Suprapubic skin (tissue), 4 donors: Measurements from ENCODE around the gene DSG4.

Source experiments
- EP300 ChIP-seq: sonication (generic); formaldehyde crosslinking; IDR thresholded peaks from one replicate; pipeline ENCODE4 v1.6.1; 2017; ENCODE audit warnings: antibody characterized with exemption
- POLR2A ChIP-seq, 2 donors: fragments of 450-650 bp; IDR thresholded peaks; one replicate each; pipeline ENCODE4 v1.6.1; 2017; ENCODE audit warnings: antibody characterized with exemption in 2 of 2, mild to moderate bottlenecking in 2 of 2, moderate library complexity in 2 of 2
- POLR2AphosphoS5 ChIP-seq, 3 donors: sonication (generic); formaldehyde crosslinking; IDR thresholded peaks; one replicate each; pipeline ENCODE4 v1.6.1; 2017; ENCODE audit warnings: antibody characterized with exemption in 3 of 3
- TF ChIP-seq, protein P1 (sequence below), 2 donors: fragments of 200-600 bp in 1 of 2; fragments of 450-650 bp in 1 of 2; sonication (generic) in 1 of 2; IDR thresholded peaks; one replicate each; pipeline ENCODE4 v1.5.1; 2016 to 2019; ENCODE audit warnings: antibody characterized with exemption in 2 of 2, mild to moderate bottlenecking in 1 of 2, moderate library complexity in 1 of 2

DNA sequence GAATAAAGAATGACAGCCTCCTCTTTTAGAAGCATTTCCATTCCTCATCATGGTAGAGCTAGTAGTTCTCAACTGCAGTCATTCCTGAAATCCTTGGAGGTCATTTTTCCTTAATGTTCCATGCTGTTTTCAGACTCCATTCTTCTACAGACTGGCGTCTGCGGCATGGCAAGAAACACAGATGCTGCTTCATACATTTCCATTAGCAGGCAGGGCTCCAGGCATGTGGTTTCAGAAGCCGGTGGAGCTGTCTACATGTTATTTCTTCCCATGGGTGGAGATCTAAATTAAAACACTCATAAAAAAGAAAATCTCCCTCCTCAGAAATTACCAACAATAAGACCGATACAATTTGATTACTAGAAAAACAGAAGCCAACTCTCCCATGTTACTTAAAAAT, 64.9 kb downstream of the DSG4 start:
- no peak for TF ChIP-seq POLR2A (IDR thresholded peaks at IDR 0.05)
- no peak for TF ChIP-seq EP300
- TF ChIP-seq, protein P1, sequence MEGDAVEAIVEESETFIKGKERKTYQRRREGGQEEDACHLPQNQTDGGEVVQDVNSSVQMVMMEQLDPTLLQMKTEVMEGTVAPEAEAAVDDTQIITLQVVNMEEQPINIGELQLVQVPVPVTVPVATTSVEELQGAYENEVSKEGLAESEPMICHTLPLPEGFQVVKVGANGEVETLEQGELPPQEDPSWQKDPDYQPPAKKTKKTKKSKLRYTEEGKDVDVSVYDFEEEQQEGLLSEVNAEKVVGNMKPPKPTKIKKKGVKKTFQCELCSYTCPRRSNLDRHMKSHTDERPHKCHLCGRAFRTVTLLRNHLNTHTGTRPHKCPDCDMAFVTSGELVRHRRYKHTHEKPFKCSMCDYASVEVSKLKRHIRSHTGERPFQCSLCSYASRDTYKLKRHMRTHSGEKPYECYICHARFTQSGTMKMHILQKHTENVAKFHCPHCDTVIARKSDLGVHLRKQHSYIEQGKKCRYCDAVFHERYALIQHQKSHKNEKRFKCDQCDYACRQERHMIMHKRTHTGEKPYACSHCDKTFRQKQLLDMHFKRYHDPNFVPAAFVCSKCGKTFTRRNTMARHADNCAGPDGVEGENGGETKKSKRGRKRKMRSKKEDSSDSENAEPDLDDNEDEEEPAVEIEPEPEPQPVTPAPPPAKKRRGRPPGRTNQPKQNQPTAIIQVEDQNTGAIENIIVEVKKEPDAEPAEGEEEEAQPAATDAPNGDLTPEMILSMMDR (IDR thresholded peaks at IDR 0.05), result no peak
- TF ChIP-seq POLR2AphosphoS5 (IDR thresholded peaks at IDR 0.05), result no peak
